Keratinocyte (primary cell): ENCODE results near the gene ARHGAP9. TPM values are rescaled to one million over a fixed set of nuclear protein-coding genes. Genes with fewer than 3 reads are reported as not detected.

Experiments
- DNase-seq: peaks from one replicate; pipeline ENCODE4 v3.0.0-alpha.2; 2011; ENCODE audit warnings: low read depth, missing footprints, low spot score
- FAIRE-seq: peaks from 2 replicates; lab custom pipeline; 2011; peaks lifted over from hg19 to GRCh38; lab: Jason Lieb, UNC
- H2AFZ ChIP-seq: 2 replicates; pipeline ENCODE4 v1.6.0; 2012; ENCODE audit warnings: low read length, control low read depth, inconsistent platforms; ENCODE audit not compliant: control insufficient read depth
- H3K27ac ChIP-seq: 2 replicates; pipeline ENCODE4 v1.5.1; 2011; ENCODE audit warnings: low read length; ENCODE audit not compliant: control insufficient read depth, insufficient read depth
- H3K27me3 ChIP-seq: 3 replicates; pipeline ENCODE4 v1.6.0; 2011; ENCODE audit warnings: low read length; ENCODE audit not compliant: control insufficient read depth, insufficient read depth; ENCODE audit errors: extremely low read depth
- H3K36me3 ChIP-seq, 2 experiments: 2 replicates in 1 of 2; 3 replicates in 1 of 2; pipeline ENCODE4 v1.5.1; 2011; ENCODE audit warnings: low read length in 2 of 2, mild to moderate bottlenecking in 1 of 2; ENCODE audit not compliant: control insufficient read depth in 2 of 2, insufficient read depth in 2 of 2; ENCODE audit errors: extremely low read depth in 1 of 2
- H3K4me1 ChIP-seq: 3 replicates; pipeline ENCODE4 v1.5.1; 2011; ENCODE audit warnings: low read length; ENCODE audit not compliant: control insufficient read depth, insufficient read depth; ENCODE audit errors: extremely low read depth
- H3K4me2 ChIP-seq: 3 replicates; pipeline ENCODE4 v1.6.0; 2011; ENCODE audit warnings: low read depth, low read length; ENCODE audit not compliant: control insufficient read depth, insufficient read depth; ENCODE audit errors: extremely low read depth
- H3K4me3 ChIP-seq, 3 experiments: fragments of 200-600 bp in 1 of 3; sonication (generic) in 1 of 3; 2 replicates in 2 of 3; 3 replicates in 1 of 3; pipeline ENCODE4 v1.5.1; 2011 to 2016; ENCODE audit warnings: low read length in 3 of 3, mild to moderate bottlenecking in 3 of 3, control low read depth in 2 of 3, inconsistent platforms in 1 of 3, low read depth in 1 of 3, mixed read lengths in 1 of 3, mixed run types in 1 of 3, moderate library complexity in 1 of 3; ENCODE audit not compliant: control insufficient read depth in 2 of 3, insufficient read depth in 2 of 3; ENCODE audit errors: extremely low read depth in 1 of 3
- H3K79me2 ChIP-seq: 2 replicates; pipeline ENCODE4 v1.6.0; 2012; ENCODE audit warnings: low read length; ENCODE audit not compliant: control insufficient read depth, insufficient read depth
- H3K9ac ChIP-seq: 3 replicates; pipeline ENCODE4 v1.6.0; 2011; ENCODE audit warnings: low read length; ENCODE audit not compliant: control insufficient read depth, insufficient read depth; ENCODE audit errors: extremely low read depth
- H3K9me1 ChIP-seq: 3 replicates; pipeline ENCODE4 v1.6.0; 2011; ENCODE audit warnings: low read length; ENCODE audit not compliant: control insufficient read depth, insufficient read depth; ENCODE audit errors: extremely low read depth
- H3K9me3 ChIP-seq: 2 replicates; pipeline ENCODE4 v1.5.1; 2012; ENCODE audit warnings: low read depth, low read length; ENCODE audit not compliant: control insufficient read depth
- H4K20me1 ChIP-seq: 3 replicates; pipeline ENCODE4 v1.6.0; 2011; ENCODE audit warnings: low read length; ENCODE audit not compliant: control insufficient read depth, insufficient read depth; ENCODE audit errors: extremely low read depth
- CTCF ChIP-seq, 3 experiments: IDR thresholded peaks in 1 of 3; conservative IDR thresholded peaks in 1 of 3; optimal IDR thresholded peaks in 1 of 3; 2 replicates in 2 of 3; 3 replicates in 1 of 3; pipeline versions ENCODE3 to v1.5.1; 2011; ENCODE audit warnings: low read length in 3 of 3, mild to moderate bottlenecking in 3 of 3, moderate library complexity in 2 of 3, control low read depth in 1 of 3, inconsistent platforms in 1 of 3; ENCODE audit not compliant: insufficient read depth in 2 of 3; ENCODE audit errors: extremely low read depth in 1 of 3
- EZH2 ChIP-seq: IDR thresholded peaks from one replicate; pipeline ENCODE4 v1.6.1; 2012; ENCODE audit warnings: inconsistent platforms, mild to moderate bottlenecking, low read length, moderate library complexity
- dilution Hi-C: fragments of 300-500 bp; cut with MboI; formaldehyde crosslinking; loops from one replicate; pipeline ENCODE4 v1.7.0; 2020; ENCODE audit warnings: low sequenced_read_pairs; ENCODE audit not compliant: extremely low pct_ligation_motif_present
- polyA plus RNA-seq, 5 experiments: library from polyadenylated mRNA; depleted of rRNA in 3 of 5; stranded (reverse) in 3 of 5; stranded (forward) in 1 of 5; unstranded in 1 of 5; fragments of >200 nt; gene quantifications; 1 replicate in 1 of 5; 2 replicates in 3 of 5; 3 replicates in 1 of 5; pipeline versions ENCODE4 v1.2.1 to v1.2.3, GENCODE V29; 2011 to 2012; ENCODE audit warnings: missing spikeins in 2 of 5, low read depth in 1 of 5, low replicate concordance in 1 of 5

ARHGAP9 gene
- polyA plus RNA-seq, 1 donor (not counting 4 experiments of a cell fraction or from before 2014, with no cell fraction given) = not detected

- no peak for FAIRE-seq
Observed at GRCh38 chr12:57456145-57456700, 23.4 kb downstream of the ARHGAP9 start.

DNA sequence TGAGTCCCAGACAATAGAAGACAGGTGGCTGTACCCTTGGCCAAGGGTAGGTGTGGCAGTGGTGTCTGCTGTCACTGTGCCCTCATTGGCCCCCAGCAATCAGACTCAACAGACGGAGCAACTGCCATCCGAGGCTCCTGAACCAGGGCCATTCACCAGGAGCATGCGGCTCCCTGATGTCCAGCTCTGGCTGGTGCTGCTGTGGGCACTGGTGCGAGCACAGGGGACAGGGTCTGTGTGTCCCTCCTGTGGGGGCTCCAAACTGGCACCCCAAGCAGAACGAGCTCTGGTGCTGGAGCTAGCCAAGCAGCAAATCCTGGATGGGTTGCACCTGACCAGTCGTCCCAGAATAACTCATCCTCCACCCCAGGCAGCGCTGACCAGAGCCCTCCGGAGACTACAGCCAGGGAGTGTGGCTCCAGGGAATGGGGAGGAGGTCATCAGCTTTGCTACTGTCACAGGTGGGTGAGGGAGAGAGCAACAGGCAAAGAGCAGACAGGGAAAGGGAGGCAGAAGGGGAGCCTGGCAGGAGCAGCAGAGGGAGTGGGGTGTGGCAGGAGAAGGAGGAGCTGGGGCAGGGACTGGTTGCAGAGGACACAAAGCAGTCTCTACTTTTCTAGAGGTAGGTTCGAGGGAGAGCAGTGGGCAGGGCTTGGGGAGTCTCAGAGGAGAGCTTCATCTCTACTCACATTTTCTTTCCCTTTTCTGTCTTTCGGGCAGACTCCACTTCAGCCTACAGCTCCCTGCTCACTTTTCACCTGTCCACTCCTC, 24.1 kb downstream of the ARHGAP9 start:
- H4K20me1 ChIP-seq = no peaks in the 10 kb centered on the region
- peaks cover 10% of the 10 kb centered on the region for H3K27me3 ChIP-seq
- no peak for TF ChIP-seq EZH2
- H3K4me1 ChIP-seq = peaks cover 30% of the 10 kb centered on the region
- no peaks in the 10 kb centered on the region for H3K79me2 ChIP-seq
- peak overlapping the region in 1 of 3 experiments; percentile 39 for H3K4me3 ChIP-seq
- no peaks in the 10 kb centered on the region for H3K9me1 ChIP-seq
- dilution Hi-C loops = no loop called here
- H3K36me3 ChIP-seq = no peaks in the 10 kb centered on the region
- DNase-seq = no peak
- no peak overlapping the region for H3K9ac ChIP-seq
- no peaks in the 10 kb centered on the region for H3K9me3 ChIP-seq
- FAIRE-seq = no peak
- H2AFZ ChIP-seq = peak overlapping the region; percentile 48
- no peak overlapping the region for H3K27ac ChIP-seq
- H3K4me2 ChIP-seq = peak overlapping the region; percentile 71

More at GRCh38 chr12:57456145-57456700, 23.4 kb downstream of the ARHGAP9 start:
- H3K9me1 ChIP-seq = no peaks in the 10 kb centered on the region
- peaks cover 14% of the 10 kb centered on the region for H3K27me3 ChIP-seq
- H2AFZ ChIP-seq = peak overlapping the region; percentile 48
- H3K36me3 ChIP-seq = no peaks in the 10 kb centered on the region
- DNase-seq = no peak
- H3K4me1 ChIP-seq = peaks cover 37% of the 10 kb centered on the region
- H3K4me3 ChIP-seq = peak overlapping the region in 1 of 3 experiments; percentile 39
- H4K20me1 ChIP-seq = no peaks in the 10 kb centered on the region
- no peaks in the 10 kb centered on the region for H3K79me2 ChIP-seq
- H3K4me2 ChIP-seq = peak overlapping the region; percentile 71
- no peak for TF ChIP-seq EZH2
- peak; percentile 78 to 87 (median 87) for TF ChIP-seq CTCF (optimal IDR thresholded peaks at IDR 0.05 in 1 of 3, IDR thresholded peaks at IDR 0.05 in 1 of 3, conservative IDR thresholded peaks at IDR 0.05 in 1 of 3; ENCODE audit: extremely low read depth in 1 of 3, insufficient read depth in 2 of 3, low read length in 3 of 3)
- dilution Hi-C loops = no loop called here
- no peak overlapping the region for H3K27ac ChIP-seq
- no peaks in the 10 kb centered on the region for H3K9me3 ChIP-seq
- H3K9ac ChIP-seq = no peak overlapping the region
